Gastroesophageal sphincter (tissue), 3 donors: Measurements from ENCODE around the gene KCNH8.

Experiments
- POLR2A ChIP-seq, 2 donors: fragments of 450-650 bp; IDR thresholded peaks; one replicate each; pipeline ENCODE4 v1.6.1; 2017; ENCODE audit warnings: antibody characterized with exemption in 2 of 2, mild to moderate bottlenecking in 2 of 2, moderate library complexity in 1 of 2
- POLR2AphosphoS5 ChIP-seq: sonication (generic); formaldehyde crosslinking; IDR thresholded peaks from one replicate; pipeline ENCODE4 v1.6.1; 2017; ENCODE audit warnings: antibody characterized with exemption
- TF ChIP-seq, protein P1 (sequence below), 4 experiments: fragments of 200-600 bp in 2 of 4; fragments of 450-650 bp in 2 of 4; sonication (generic) in 1 of 4; IDR thresholded peaks; one replicate each; pipeline ENCODE4 v1.5.1; 2017 to 2019; ENCODE audit warnings: antibody characterized with exemption in 4 of 4, mild to moderate bottlenecking in 2 of 4, moderate library complexity in 2 of 4

DNA sequence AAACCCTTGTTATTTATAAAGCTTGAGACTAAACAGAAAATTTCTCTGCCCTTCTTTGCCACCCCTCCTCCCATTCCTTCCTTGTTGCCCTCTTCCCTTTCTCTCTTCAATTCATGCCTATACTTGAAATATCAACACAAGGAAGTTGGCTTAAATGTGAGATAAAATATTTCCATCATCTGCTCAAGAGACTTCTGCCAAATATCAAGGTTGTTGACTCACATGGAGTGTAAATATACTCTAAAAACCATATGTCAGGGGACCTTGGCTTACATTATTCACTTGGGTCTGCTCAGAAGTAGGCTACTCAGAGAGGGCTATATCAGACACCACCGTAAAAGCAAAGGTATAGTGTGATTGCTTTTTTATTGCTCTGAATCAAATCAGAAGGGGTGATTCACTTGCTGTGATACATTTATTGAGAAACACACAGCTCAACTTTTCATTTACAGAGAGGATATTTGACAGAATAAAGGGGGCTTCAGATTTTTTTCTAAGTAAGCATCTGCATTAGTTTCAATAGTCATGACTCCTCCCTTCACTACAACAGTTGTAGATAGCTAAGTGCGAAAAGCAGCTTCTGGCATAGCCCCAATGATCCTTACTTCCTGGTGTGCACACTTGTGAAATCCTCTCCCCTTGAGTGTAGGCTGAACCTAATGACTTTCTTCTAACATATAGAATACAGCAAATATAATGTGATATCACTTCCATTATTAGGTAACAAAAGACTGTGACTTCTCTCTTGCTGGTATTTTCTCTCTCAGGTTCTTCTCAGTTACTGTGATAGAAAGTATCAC lies 399.6 kb downstream of the KCNH8 start:
- TF ChIP-seq, protein P1, sequence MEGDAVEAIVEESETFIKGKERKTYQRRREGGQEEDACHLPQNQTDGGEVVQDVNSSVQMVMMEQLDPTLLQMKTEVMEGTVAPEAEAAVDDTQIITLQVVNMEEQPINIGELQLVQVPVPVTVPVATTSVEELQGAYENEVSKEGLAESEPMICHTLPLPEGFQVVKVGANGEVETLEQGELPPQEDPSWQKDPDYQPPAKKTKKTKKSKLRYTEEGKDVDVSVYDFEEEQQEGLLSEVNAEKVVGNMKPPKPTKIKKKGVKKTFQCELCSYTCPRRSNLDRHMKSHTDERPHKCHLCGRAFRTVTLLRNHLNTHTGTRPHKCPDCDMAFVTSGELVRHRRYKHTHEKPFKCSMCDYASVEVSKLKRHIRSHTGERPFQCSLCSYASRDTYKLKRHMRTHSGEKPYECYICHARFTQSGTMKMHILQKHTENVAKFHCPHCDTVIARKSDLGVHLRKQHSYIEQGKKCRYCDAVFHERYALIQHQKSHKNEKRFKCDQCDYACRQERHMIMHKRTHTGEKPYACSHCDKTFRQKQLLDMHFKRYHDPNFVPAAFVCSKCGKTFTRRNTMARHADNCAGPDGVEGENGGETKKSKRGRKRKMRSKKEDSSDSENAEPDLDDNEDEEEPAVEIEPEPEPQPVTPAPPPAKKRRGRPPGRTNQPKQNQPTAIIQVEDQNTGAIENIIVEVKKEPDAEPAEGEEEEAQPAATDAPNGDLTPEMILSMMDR (IDR thresholded peaks at IDR 0.05) = no peak
- TF ChIP-seq POLR2A (IDR thresholded peaks at IDR 0.05) = no peak
- no peak for TF ChIP-seq POLR2AphosphoS5
